Activated CD8-positive, alpha-beta memory T cell treated with anti-CD3 and anti-CD28 coated beads, Interleukin-2, amount 50 U/mL, for 1 hour (primary cell): Measurements from ENCODE around the gene NOX4.

Experiments used
- DNase-seq: peaks from one replicate; pipeline ENCODE4 v3.0.0-alpha.2; 2020; ENCODE audit errors: extremely low read depth

Gene NOX4

DNA sequence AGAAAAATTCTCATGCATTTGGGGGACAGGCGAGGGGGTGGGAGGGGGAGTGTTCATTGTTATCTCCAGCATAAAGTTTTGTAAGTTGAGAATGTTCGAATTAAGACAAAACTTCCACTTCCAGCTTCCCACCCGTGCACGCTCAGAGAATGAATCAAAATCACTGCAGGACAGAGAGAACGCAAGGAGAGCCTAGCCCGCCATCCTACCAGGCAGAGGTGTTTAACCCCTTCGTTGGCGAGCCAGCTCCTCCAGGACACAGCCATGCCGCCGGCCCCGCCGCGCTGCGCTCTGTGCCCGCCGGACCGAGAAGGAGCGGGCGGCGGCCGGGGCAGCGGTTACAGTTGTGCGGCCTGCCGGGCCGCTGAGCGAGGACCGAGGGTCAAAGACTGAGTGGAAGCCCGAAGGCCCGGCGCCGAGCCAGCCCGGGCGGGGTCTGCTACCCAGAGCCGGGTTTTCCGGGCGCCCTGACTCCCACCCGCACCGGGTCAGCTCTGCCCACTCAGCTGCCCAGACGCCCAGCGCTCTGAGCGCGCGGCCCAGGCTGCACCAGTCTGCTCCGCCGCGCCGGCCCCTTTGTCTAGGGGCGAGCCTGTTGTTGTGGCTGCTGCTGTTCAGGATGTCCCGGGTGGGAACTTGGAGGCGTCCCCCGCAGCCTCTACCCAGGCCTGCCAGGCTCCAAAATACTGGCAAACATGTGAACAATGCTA lies at the start of gene NOX4:
NOX4 (minus strand) TSS at position 395 of the 710 bp plus-strand sequence; CDS start at position 266, 129 bp downstream.
- DNase-seq, result no peak

DNA sequence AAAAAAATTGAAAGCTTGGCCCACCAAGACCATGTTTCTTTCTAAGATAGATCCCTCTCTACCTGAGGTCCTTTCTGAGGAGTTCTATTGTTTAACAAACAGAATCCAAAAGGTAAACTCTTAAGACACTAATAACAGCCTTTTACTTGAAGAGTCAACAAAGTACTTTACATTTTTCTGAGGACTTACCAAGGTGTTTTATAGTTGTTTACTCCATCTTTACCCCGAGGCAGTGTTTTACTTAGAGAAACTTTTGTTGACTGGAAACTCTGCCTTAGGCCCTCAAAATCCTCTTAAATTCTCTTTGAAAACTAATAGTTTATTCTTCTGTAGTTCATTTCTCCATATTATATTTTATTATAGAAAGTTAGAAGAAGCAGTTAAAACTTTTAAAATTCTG lies 49.7 kb upstream of the NOX4 start:
- no peak for DNase-seq

DNA sequence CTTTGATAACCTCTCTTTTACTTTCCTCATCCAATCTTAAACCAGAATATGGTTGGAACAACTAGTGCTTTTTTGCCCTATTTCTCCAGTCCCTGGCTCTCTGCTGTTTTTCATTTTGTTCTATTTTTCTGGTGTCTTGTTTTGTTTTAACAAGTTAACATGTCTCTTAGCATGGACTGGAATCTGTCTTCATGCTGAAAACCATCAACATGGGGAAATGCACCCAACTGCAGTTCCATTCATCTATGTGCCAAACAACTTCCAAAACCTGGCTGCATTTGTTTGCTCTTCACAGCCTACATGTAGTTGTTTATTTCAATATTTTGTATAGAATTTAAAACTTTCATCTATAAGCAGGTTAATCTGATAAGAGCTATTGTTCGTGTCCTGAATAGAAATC lies 46.8 kb upstream of the NOX4 start:
- DNase-seq, result no peak

DNA sequence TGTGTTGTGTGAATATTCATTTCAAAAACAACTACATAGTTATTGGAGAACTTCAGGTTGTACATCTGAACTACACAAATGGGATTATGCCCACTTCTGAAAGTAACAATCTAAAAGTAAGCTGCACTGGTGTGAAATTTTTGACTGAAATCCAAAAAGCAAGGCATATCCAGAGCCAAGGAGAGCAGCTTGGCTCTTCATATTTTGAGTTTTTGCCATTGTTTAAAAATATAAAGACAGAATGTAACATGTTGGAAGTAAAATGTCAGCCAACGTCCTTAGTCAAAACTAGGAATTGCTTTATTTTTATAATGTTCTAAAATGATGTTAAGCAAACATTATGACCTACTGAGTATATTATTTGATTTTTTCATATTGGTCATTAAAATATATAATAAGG lies 45.8 kb upstream of the NOX4 start:
- no peak for DNase-seq

DNA sequence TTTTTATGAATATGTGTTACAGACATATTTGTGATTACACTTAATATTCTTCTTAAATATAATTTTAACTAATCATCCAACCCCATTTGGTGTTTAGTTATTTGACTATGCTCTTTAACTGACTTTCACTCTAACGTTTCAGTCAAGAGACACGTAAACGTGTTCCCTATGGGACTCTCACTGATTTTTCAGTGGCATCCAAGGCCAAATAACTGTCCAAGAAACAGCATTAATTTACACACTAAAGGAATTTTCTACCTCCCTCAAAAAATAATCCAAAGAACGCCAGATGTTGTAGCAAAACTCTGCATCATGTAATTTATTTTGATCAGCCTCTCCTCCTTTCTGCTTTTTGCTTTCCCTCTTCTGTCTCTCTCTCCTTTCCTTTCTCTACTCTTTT lies 44.0 kb upstream of the NOX4 start:
- no peak for DNase-seq

DNA sequence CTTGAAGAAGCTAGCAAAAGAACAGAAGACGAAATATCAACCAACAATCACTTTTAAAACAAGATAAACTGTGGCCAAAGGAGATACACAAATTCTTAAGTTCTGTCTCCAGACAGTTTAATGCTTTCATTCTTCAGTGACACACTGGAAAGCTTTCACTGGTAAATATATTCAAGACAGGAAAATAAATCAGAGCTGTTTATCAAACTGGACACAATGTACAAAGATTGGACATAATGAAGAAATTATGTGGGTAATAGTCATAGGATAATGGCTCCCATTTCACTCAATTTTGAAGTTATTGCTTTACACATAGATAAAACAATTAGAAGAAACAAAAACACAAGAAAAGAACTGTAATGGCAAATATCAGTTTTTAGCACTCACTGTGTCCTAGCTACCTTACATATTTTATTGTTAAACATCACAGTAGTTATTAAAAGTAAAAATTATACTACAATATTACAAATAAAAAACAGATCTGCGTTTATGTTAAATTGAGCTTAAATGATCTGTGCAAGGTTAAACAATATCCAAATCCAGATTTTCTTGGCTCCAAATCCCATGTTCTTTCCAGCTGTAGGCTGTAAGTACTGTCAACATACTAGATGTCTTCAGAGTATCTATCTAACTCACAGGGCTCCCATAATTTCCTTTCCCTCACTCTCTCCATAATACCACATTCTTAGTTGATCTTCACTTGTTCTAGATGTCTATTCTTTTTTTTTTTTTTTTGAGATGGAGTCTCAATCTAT lies 38.6 kb upstream of the NOX4 start:
- no peak for DNase-seq

DNA sequence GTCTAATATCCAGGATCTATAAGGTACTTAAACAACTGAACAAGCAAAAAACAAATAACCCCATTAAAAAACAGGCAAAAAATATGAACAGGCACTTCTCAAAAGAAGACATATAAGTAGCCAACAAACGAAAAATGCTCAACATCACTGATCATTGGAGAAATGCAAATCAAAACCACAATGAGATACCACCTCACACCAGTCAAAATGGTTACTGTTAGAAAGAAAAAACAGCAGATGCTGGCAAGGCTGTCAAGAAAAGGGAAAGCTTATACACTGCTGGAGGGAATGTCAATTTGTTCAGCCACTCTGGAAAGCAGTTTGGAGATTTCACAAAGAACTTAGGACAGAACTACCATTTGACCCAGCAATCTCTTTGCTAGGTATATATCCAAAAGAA lies 30.6 kb upstream of the NOX4 start:
- no peak for DNase-seq

DNA sequence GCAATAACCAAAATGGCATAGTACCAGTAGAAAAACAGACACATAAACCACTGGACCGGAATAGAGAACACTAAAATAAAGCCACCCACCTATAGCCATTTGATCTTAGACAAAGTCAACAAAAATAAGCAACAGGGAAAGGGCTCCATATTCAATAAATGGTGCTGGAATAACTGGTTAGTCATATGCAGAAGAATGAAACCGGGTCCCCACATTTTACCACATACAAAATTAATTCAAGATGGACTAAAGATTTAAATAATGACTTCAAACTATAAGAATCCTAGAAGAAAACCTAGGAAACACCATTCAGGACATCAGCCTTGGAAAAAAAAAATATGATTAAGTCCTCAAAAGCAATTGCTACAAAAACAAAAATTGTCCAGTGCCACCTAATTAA lies 30.1 kb upstream of the NOX4 start:
- DNase-seq, result no peak

DNA sequence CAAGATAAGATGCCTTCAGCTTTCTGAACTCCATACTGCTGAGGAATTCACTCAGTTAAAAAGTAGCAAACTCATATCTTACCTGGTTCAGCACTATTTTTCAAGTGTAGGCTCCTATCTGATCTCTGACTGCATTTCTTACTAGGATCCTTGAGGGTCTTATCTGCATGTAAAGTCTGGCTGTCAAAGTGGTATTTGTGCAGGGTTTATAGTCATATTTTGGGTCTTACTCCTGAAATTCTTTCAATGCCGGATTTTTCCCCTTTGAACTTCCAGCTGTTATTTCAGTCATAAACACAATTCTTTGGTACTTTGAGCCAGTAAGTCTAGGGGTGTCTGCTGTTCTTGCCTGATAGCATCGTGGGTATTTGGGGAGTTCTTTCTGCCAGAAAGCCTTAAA lies 25.3 kb upstream of the NOX4 start:
- no peak for DNase-seq

DNA sequence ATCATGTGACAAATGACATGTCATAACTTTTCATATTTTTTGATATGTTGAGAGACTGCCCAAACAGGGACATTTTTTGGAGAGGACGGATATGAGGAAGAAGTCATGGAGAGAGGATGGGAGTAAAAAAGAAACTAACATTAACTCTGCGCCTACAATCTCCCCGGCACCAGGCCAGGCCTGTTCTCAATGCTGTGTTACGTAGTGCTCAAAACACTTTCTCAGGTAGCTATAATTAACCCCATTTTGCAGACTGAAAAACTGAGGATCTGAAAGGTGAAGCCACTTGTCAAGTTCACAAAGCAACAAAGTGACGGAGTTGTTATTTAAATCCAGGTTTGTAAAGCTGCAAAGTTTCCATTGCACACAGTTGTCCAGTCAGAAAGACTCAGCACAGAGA lies 17.4 kb upstream of the NOX4 start:
- DNase-seq, result no peak

DNA sequence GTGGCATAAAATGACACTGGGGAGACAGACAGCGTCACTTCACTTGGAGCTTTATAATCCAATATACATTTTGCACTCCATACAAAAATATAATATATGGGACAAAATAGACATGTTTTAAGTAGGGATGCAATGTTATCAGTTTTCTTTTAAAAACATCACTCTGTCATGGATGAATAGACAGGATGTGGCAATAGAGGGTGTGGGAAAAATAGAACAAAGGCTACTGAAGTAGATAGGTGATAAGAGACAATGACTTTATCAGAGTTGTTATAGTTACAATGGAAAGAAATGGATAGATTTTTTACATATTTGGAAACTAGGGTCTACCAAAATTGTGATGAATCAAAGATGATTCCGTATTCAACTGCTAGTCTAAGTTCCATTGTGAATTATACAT lies 13.1 kb upstream of the NOX4 start:
- DNase-seq, result no peak

DNA sequence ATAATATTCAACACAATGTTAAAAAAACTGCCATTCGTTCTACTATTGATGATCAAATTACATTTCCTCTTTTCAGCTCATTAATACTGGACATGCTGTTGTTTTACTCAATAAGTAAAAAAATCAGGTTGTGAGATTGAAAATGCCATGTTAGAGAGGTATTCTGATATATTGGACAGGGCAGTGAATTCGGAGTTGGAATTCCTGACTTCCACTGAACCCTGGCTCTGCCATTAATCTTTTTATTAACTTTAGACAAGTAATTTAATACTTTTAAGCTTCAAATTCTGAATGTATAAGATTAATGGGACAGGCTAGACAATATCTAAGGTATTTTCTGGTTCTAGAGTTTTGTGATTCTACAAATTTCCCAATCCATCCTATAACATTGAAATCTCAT lies 12.2 kb upstream of the NOX4 start:
- DNase-seq, result no peak

DNA sequence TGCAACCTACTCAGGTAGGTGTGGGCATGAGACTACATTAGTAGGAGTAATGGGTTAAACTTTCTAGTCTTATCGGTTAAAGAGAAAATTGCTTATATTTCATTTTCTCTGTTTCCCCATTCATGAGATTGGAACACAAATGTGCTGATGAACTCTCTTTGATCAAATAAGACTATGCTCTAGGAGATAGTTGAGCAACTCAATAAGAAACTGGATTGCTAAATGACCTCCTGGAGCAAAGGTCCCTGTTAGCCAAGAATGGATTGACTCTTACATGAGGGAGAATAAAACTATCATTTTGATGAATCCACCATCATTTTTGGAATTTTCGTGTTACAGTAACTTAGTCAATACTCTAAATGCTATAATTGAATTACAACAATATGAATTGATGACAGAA lies 11.1 kb upstream of the NOX4 start:
- DNase-seq, result no peak

DNA sequence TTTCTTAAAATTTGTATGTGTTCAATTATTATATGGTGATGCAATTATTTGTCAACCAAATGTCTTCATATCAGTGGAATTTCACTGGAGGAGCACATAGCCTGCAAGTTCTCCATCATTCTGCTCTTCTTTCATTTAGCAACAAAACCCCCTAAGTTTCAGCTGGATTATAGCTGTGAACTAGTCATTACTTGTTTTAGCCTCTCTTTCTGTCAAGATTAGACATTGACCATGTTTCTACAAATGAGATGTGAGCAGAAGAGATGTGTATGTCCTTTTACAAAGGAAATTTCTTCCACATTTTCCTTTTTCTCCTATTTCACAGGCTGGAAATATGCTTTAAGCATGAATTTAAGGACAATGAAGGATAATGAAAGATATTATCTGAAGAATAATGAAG lies 9.2 kb upstream of the NOX4 start:
- no peak for DNase-seq

DNA sequence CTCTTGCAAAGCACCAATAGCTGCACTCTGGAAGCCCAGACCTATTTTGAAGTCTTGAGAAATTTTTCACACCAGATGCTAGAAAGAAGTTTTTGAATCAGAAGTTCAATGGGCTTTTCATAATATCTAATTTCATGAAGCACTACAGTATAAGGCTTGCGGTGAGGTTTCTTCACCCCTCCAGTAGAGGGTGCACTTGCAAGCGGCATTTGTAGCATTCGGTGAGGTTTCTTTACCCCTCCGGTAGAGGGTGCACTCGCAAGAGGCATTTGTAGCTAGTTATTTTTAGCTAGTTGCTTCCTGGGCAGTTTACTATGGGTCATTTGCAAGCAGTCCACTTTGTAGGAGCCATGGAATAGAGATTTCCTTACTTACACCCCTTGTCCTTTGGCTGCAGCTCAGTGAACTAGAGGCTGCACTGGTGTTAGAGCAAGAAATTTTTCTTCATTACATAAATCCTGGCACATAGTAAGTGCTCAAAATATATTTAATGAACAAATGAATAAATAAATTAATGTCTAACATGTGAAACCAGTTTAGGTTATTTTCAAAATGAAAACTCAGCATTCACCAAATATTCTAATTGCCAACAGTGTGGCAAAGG lies 7.8 kb upstream of the NOX4 start:
- DNase-seq, result no peak

DNA sequence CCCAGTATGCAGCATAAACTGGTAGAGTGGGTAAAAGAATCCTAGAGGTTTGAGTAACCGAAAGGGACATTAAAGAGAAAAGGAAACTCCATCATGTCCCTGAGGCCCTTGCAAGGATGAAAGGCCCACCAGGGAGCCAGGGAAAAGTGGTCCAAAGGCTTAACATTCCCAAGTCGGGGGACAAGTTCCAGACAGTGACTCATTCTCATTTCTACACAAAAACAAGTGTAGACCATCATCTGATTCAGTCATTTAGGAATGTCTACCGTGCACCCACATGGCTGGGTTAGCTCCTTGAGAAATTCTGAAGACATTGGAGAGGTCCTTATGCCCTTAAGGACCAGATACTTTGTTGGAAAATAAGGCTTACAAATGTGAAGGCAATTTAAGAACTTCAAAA lies 4.8 kb upstream of the NOX4 start:
- no peak for DNase-seq

DNA sequence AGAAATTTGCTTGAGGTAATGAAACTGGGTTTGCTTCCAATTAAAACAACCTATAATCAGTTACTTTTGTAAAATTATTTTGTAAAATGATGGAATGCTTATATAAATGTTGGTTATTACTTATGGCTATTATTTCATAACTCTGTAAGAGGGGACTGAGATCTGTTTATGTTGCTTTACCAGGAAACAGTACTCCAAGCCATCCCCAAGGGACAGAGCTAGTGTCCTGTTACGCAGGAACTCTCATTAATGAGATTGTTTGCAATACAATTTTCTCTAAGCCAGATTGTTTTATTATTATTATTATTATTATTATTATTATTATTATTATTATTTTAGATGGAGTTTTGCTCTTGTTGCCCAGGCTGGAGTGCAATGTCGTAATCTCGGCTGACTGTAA lies 2.3 kb upstream of the NOX4 start:
- no peak for DNase-seq

DNA sequence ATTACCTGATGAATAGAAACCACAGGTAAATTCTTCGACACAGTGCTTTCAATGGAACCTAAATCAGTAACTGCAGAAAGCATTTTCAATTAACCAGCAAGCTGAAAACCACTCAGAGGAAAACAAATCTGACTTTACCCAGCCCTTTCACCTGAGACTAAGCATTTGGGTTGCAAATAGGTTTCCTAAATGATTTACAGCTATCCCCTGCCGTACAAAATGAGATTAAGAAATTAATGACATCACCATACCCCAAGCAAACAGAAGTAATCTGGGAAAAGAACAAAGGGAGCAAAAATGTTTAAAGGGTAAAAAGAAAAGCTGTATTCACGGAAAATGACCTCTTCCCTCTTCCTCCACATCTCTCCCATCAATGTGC lies 584 bp downstream of the NOX4 start:
- no peak for DNase-seq

DNA sequence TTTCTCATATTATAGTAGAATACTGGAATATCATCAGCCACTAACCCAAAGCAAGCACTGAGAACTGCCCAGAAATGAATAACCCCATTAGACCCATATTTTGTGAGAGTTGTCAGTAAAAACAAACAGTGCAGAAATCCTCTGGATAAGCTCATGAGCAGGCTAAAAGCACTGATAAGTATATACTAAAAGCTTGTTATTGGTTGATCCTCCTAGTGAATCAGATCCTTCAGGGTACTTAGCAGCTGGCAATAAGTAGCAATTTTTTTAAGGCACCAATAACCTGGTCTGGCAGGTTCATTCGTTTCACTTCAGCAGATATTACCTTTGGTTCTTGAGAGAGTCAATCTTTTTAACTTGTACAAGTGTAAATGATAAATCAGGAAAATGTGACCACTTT lies 1.2 kb downstream of the NOX4 start:
- DNase-seq, result no peak

DNA sequence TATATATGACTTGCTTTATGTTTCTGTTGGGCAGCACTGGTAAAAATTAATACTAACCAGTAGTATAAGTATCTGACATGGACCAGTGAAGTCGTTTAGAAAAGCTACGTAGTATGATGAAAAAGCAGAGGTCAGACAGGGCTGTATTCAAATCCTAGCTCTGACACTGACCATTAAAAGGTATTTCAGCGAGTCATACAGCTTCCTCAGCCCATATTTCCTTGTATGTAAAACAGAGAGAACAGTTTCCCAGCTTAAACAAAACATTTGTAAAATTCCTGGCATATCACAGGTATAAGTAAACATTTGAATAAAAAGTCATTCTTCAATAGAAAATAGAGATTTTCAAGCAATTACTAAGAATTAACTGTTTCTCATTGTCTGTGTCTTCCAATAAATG lies 4.2 kb downstream of the NOX4 start:
- DNase-seq, result no peak

DNA sequence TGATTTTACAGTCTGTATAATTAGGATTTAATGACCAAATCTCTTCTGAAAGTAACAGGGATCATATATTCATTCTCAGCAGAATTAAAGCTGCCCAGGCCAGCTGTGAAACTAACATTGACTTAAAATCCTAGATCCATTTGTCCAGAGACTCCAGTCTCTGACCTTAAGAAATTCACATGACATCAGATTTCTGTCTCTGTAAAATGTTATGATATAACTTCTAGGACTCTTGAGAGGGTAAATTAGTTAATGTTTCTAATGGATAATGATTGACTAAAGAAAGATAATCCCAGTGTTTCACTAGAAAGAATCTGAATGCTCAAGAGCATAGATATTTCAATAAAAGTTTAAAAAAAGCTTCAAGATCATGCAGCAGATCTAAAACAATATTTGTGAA lies 6.3 kb downstream of the NOX4 start:
- DNase-seq, result no peak

DNA sequence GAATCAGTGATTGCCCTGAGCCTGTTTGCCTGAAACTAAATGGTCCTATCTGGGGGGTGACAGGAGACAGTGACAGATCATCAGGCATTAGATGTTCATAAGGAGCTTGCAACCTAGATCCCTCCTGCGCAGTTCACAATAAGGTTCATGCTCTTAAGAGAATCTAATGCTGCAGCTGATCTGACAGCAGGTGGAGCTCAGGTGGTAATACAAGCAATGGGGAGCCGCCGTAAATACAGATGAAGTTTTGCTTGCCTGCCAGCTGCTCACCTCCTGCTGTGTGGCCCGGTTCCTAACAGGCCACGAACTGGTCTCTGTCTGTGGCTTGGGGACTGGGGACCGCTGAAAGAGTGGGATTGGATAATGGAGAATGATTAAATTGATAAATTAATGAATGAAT lies 14.0 kb downstream of the NOX4 start:
- DNase-seq, result no peak

DNA sequence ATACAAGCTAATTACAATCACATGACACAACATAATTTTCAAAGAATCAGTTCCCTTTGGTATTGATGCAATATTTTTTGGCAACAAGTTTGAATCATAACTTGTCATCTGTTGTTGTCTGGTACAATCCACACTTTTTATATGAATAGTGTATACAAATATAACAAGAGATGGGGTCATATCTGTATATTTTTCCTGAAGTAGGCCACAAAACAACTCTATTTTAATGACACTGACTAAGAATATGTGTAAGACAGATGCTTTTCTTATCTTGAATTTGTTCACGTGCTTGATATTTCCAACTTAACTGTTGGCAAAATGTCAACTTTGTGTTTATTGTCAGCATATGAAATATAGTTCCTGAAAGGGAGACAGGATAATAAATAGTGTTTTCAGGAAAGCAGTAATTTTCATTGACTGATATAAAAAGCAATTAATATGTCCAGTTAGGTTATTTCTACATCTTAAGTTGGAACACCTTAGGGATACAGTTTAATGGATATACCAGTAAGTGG lies 27.9 kb downstream of the NOX4 start:
- no peak for DNase-seq
